GM12874 (cell line): ENCODE data around the gene PITPNB.

Source experiments
- CTCF ChIP-seq: IDR thresholded peaks from 2 replicates; pipeline ENCODE4 v1.5.1; 2011; ENCODE audit warnings: low read depth, mild to moderate bottlenecking, control low read depth, low read length, moderate library complexity; ENCODE audit not compliant: insufficient read depth

The PITPNB gene

GRCh38 chr22:27835446-27835845, 83.6 kb downstream of the PITPNB start:
- TF ChIP-seq CTCF, result no peak

GRCh38 chr22:27834364-27835185, 84.5 kb downstream of the PITPNB start:
- no peak for TF ChIP-seq CTCF

- TF ChIP-seq CTCF, result no peak
Measured at GRCh38 chr22:27833803-27834202, 85.3 kb downstream of the PITPNB start.

- TF ChIP-seq CTCF, result no peak
Measured at GRCh38 chr22:27832606-27833005, 86.5 kb downstream of the PITPNB start.

GRCh38 chr22:27829620-27830019, 89.4 kb downstream of the PITPNB start:
- no peak for TF ChIP-seq CTCF

GRCh38 chr22:27827604-27828587, 91.2 kb downstream of the PITPNB start:
- no peak for TF ChIP-seq CTCF

GRCh38 chr22:27825174-27825573, 93.9 kb downstream of the PITPNB start:
- TF ChIP-seq CTCF, result peak; percentile 43
